RKO (cell line): ENCODE results near the gene PCSK4.
"Not testable (repeated sequence)": the region's sequence is repeated elsewhere in the genome, so short reads cannot be mapped to it uniquely, and the experiment has no call there.

ENCODE experiments used
- DNase-seq: peaks from one replicate; pipeline ENCODE4 v3.0.0-alpha.2; 2016; ENCODE audit warnings: low spot score

PCSK4 gene

DNA sequence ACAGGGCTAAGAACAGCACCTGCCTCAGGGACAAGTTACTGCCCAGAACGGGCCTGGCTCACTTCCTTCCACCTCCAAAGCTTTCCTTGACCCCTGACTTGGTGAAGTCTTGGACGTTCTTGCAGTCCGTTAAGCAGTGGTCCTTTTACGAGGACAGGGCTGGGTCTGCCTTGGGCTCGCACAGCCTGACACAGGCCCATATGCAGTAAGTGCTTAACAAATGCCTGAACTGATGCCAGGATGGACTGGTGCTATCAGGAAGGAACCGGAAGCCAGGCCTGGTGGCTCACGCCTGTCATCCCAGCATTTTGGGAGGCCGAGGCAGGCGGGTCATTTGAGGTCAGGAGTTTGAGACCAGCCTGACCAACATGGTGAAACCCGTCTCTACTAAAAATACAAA lies 31.9 kb upstream of the PCSK4 start:
- no peak for DNase-seq

DNA sequence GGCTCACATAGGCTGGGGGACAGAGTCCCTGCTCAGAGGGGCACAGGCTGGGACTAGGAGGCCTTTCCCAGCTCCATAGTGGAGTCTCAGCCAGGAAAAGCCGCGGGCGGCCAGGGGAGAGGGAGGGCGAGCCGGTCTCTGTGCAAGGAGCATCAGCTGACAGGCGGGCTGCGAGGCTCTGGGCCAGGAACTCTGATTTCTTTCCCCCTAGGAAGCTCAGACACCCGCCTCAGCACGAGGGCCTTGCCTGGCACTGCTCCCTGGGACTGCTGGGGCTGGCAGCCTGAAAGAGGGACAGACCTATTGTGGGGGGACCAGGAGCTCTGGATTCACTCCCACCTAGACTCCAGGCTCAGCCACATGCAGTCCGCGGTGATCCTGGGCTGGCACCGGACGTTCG lies 31.5 kb upstream of the PCSK4 start:
- DNase-seq, result no peak

DNA sequence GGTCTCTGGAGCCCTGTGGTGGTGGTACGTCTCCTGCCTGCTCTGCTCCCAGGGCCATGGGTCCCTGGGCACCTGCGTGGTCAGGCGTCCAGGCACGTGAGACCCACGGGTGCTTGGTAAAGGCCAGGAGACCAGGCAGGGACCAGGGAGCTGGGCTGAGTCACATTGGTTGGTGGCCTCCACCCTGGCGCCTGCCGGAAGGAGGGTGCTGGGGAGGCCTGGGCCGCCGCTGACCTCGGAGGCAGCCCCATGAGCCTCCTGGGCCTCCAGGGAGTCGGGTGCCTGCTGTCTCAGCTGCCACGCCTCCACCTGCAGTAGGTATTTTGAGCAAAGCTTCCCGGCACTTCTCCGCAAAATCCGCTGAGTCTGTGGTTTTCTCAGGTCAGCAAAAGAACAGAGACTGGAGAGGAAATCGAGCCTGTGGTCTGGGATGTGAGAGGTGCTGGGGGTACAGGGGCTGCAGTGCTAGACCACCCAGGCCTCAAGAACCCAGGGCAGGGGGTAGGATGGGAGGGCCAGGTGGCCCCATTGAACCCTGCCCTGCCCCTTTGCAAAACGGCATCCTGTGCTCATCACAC lies 30.1 kb upstream of the PCSK4 start:
- no peak for DNase-seq

DNA sequence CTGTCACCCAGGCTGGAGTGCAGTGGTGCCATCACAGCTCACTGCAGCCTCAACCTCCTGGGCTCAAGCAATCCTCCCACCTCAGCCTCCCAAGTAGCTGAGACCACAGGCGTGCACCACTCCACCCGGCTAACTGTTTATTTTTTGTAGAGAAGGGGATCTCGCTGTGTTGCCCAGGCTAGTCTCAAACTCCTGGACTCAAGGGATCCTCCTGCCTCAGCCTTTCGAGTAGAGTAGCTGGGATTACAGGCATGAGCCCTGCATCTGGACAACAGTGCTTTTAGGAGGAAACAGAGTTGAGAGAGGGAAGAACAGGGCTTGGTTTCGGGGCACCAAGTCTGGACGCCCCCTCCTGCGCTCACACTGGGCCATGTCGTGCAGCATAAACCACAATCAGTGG lies 29.7 kb upstream of the PCSK4 start:
- DNase-seq, result not testable (repeated sequence)

DNA sequence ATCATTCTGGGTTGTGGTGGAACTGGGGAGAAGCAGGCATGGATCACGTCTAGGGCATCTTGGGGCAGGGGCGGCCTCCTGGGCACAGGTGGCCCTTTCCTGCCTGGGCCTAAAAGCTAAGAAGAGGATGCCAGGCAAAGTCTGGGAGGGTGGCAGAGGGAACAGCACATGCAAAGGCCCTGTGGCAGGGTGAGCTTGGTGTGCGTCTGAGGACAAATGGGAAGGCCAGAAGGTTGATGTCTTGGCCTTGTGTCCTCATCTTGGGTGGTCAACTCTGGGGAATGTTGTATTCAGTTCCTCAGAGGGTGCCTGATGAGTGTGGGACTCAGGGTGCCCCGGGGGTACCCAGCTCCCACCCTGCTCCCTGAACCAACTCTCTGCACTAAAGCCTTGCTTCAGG lies 28.3 kb upstream of the PCSK4 start:
- no peak for DNase-seq

DNA sequence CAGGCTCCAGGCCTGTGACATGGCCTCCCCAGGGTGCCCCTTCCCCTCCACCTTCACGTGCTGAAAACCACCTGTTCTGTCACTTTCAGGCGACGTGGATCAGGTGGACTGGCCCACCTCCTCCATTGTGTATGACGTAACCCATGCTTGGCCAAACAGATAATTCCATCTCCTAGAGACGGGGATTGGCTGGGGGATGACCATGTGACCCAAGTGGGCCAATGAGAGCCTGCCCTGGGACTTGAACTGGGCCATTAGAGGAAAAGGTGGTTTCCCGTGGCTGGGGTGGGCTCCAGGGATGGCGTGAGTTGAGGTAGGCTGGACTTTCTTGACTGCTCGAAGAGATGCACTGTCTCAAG lies 26.2 kb upstream of the PCSK4 start:
- DNase-seq, result no peak

DNA sequence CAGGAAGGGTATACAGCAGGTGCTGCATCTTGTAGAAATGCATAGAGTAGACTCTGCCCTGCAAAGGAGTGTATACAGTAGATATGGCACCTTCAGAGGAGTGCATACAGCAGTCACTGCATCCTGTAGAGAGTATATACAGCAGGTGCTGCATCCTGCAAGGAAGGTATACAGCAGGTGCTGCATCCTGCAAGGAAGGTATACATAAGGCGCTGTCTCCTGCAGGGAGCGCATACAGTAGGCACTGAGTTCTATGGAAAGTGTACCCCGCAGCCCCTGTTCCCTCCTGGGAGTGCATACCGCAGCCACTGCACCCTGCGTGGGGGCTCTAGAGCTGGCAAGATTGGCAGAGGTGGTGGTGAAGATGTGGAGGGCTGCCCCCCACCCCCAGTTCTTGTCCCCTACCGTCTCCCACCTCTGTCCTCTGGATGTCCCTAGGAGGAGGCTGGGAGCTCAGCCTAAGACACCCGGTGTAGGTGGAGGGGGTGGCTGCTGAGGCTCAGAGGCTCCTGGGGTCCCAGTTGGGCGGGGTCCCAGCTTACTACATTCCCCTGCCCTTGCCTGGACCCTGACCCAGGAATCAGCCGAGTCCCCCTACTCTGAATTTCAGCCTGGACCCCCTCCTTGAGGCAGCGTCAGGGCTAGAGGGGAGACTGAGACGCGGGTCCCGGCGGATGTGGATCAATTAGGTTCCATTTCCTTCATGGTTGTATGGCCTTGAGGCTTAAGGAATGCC lies 25.0 kb upstream of the PCSK4 start:
- DNase-seq, result no peak

DNA sequence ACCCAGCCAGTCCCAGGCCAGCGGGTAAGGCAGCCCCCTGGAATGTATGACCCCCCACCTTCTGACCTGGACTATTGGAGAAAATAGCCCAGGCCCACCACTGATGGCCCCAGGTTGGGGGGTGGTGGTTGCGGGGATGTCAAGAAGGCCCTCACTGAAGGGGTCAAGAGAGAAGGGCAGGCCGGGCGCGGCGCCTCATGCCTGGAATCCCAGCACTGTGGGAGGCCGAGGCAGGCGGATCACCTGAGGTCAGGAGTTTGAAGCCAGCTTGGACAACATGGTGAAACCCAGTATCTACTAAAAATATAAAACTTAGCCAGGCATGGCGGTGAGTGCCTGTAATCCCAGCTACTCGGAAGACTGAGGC lies 24.1 kb upstream of the PCSK4 start:
- DNase-seq, result no peak

DNA sequence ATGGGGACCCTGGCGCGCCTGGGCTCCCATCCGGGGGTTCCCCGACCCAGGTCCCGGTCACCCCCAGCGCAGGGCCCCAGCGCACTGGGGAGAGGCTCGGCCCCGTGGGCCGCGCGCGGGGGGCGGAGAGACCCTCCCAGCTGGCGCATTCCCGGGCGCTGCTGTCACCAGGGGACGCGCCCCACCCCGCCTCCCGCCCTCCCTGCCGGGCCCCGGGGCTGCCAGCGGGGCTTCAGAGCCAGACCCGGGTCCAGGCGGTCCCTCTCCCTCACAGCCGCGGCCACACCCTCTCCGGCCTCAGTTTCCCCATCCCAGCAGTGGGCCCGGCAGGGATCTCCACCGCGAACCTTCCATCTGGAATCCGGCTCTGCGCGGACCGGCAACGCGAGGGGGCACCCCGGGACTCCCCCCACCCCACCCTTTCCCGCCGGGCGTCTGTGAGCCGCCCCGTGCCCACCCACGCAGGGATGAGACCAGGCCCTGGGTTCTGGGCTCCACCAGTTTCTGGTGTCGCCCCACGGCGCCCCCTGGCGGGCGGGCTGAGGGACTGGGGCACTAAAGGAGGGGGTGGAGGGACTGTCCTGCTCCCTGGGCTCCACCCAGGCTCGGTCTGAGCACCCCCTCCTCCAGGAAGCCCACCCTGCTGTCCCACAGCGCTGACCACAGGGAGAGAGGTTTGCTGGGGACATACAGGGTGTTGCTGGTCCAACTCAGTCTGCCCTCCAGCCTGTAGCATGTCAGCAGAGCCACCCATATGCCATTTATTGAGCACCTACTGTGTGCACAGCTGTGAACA lies 23.5 kb upstream of the PCSK4 start:
- peak; percentile 78 for DNase-seq

DNA sequence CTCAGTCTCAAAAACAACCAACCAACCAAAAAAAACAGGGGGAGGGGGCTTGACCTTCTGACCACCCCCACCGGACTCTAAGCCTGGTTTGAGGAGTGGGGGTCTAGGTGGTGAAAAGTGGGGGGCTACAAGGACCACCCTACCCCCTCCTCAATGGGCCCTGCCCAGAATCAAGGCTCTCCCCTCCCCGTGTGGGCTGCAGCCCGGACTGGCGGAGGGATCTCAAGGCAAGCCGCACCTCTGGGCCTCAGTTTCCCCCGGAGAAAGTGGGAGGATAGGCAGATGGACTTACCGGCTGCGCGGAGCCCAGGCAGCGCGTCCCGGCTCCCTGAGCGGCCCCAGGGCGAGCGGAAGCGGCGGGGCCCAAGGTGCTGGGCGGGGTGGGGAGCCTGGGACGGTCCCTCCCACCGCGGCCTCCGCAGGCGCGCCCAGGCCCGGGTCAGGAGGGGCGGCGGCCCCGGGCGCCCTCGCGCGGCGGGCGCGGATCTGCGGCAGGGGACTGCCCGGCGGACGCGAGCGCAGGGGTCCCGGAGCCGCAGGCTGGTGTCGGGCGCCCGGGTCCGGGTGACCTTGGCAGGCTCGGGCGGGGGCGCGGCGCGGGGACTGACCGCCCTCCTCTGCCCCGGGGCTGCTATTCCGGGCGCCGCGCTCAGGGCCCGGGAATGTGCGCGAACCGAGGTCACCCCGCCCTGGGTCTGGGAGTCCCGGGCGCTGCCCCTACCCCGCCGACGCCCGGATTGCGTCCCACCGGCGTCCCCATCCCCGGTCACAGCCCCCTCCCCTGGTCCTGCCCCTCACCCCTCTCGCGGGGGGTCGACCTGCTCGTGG lies 22.7 kb upstream of the PCSK4 start, which contains the start of gene ADAMTSL5:
ADAMTSL5 (minus strand) TSS at position 349 of the 828 bp plus-strand sequence. CDS start 2,076 bp downstream, outside the sequence.
- DNase-seq, result peak; percentile 76

DNA sequence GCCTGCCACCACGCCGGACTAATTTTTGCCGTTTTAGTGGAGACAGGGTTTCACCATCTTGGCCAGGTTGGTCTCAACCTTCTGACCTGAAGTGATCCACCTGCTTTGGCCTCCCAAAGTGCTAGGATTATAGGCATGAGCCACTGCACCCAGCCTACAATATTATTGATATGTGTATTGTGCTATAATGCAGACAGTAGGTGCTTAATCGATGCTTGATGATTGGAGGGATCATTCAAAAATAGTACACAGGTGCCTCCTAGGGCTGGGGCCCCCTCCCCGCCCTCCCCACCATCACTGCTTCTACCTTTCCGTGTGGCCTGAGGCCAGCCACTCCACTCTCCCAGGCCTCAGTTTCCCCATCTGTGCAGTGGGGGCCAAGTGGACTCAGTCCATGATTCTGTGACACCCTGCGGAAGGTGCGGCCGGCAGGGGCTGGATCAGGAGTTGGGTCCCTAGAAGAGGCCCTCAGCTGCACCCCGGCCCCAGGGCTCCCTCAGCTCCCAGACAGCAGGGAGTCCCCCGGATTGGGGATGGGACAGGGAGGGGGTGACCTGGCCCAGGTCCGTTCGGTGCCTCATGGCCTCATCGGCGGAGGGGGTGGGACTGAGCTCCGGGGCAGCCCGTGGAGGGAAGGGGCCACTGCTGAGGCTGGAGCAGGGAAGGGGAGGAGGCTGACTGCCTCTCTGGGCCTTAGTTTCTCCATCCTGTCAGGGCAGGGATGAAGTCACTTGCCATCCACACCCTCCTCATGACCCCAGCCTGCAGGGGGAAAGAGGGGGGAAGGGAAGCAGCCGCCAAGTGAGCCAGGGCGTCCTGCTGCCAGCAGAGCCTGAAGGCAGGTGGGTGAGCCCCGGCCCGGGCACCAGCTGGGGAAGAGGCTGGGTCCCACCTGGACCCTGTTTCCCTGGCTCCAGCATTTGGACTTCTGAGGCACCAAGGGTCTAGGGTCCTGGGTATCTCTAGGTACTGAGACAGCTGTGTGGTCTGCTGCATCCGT lies 21.5 kb upstream of the PCSK4 start:
- no peak for DNase-seq

DNA sequence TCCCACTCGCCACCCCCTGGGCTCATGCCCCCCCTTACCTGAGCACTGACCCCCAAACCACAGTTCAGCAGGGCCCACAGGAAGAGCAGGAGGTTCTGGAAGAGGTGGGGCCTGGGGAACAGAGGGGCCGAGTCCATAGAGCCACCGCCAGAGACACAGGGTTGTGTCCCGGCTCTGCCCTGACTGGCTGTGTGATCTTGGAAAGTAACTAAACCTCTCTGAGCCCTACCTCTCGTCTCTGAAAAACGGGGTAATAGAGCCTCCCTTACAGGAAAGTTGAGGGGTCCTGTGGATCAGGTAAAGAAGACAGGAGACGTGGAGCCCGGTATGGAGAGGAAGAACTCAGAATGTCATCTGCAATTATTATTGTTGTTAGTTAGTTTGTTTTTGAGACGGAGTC lies 20.7 kb upstream of the PCSK4 start:
- DNase-seq, result no peak

DNA sequence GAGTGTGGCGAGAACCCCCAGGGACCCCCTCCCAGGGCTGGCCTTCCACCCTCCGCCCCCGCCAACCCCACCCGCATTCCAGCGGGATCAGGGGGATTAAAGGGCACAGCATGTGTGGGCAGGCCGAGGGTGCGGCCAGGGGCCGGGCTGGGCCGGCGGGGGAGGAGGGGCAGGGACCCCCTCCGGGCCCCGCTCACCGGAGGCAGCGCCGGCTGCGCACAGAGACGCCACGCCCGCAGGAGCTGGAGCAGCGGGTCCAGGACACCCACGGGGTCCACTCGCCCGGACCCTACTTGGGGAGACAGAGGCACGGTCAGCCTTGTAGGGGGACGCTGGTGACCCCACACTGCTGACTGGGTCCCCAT lies 20.3 kb upstream of the PCSK4 start:
- no peak for DNase-seq

DNA sequence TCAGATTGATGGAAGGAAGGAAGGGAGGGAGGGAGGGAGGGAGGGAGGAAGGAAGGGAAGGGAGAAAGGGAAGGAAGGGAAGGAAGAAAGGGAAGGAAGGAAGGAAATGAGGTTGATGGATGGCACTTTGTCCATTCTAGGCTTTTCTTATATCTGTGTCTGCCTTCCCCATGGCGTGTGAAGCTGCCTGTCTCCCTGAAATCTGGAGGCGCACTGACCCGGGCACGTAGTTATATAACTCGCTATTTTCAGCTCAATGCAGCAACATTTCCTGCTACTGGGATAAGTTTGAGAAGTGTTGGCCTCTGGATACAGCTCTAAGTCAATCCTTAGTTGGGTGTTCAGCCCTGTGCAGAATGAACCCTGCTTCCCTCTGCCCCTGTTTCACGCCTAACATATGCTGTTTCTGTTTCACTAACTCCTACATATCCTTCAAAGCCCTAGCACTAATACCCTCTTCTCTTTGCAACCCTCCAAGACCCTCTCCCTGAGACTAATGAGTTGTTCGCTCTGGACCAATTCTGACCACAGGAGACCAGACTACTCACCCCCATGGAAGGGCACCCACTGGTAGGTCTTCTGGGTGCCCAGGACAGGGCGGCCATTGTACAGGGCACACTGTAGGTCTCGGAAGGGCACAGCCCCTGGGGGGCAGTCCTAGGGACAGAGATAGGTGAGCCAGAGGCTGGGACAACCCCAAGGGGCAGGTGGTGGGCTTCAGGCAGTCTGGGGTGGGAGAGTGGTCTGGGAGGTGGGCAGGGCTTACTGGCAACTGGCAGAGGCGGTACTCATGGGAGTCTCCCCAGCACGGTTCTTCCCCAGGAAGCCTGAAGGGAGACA lies 19.7 kb upstream of the PCSK4 start:
- DNase-seq, result no peak

DNA sequence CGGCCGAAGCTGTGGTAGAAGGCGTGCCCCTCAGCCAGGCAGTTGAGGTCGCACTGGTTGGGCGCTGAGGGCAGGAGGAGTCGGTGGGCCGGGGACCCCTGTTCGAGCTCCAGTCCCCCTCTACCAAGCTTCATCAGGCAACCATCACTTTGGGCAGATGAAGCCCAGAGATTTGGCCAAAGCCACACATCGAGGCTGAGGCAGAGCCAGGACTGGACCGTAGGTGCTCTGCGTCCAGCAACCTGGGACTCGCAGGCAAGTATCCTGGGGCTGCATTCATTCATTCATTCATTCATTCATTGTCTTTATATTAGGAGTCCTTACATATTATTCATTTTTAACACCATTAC lies 18.3 kb upstream of the PCSK4 start:
- no peak for DNase-seq

DNA sequence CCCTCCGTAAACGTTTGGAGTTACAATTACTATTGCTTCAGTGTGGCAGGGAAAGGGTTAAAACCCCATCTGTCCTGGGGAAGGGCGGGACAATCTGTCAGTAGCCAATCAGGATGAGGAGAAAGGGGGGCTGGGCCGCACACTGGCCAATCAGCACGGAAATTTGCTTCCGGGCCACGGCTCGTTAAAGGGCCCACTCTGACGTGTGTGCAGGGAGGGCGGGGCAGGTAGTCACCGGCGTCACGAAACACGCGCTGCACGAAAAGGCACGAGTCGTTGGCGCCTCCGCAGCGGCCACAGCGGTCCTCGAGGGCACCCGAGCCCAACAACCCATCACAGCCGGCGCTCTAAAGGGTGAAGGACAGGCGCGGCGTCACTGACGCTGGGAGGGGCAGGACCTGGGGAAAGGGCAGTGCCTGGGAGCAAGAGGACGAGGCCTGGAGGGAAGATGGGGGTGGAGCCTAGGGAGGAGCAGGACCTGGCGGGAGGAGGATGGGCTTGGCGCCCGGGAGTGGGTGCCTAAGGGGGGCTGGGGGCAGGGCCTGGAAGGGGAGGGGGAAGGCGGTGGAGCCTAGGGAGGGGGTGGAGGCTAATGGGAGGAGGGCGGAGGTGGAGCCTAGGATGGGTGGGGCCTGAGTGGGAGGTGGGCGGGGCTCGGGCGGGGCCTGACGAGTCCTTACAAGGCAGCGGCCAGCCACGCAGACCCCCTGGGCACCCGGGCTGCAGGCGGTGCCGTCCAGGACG lies 17.8 kb upstream of the PCSK4 start:
- DNase-seq, result peak; percentile 95

DNA sequence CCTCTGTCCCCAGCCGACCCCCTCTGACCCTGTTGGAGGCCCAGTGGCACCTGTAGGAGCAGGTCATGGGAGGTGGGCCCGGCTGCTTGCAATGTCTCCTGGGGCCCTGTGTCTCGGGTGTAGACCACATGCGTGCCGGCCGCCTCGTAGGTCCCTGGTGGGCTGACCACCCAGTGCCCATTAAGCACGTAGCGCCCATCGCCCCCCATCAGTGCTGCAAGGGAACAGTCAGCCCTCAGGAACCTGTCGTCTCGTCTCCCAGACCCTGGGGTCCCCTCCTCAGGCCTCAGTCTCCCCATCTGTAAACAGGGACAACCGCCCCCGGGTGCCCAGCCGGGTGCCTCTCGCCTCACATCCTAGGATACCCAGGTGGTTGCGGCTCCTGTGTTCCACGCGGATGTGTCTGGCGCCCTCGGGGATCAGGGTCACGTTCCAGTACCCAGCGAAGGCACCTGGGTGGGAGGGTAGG lies 17.1 kb upstream of the PCSK4 start:
- DNase-seq, result no peak

DNA sequence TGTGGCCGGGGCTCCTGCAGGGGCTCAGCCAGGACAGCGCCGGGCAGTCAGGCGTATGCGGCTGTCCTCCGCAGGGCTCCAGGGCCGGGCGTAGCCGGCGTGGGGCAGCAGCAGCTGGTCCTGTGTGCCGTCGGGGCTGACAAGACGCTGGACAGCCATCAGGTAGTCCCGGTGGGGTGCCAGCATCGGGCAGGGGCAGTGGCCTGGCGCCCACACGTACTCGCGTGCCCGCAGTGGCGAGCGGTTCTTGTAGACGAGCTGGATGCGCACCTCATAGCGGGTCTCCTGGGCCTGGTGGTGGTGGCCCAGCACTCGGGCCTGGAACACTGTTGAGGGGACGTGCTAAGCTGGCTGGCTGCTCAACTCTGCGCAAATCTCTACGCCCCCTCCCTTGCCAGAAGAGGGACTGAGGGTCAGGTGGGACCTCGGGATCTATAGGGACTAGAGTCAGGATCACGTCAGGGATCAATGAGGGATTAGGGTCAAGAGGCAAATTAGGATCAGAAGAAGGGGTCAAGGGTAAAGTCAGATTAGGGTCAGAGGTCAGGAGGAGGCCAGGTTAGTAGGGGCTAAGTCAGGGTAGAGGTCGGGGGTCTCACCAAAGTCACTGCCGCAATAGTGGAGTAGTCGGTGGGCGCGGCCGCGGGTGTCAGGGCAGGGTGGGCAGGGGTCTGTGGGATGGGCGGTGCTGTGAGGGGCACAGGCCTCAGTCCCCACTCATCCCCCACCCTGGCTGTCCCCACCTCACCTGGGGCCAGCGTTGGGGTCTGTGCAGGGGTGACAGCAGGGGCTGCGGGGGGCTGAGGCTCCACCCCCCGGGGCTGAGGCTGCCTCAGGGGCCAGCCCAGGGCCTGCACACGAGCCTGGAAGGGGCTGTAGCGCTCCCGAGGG lies 16.1 kb upstream of the PCSK4 start:
- no peak for DNase-seq

DNA sequence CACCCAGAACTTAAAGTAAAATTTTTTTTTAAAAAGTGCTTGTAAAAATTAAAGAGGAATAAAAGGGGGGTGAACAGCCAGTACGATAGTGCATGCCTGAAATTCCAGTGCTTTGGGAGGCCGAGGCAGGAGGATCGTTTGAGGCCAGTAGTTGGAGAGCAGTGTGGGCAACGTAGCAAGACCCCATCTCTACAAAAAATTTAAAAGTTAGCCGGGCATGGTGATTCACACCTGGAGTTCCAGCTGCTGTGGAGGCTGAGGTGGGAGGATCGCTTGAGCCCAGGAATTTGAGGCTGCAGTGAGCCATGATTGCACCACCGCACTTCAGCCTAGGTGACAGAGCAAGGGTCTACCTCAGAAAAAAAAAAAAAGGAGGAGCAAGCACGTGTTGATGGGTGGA lies 14.9 kb upstream of the PCSK4 start:
- no peak for DNase-seq
